Left lobe of liver (tissue), 2 donors: Measurements from ENCODE around the gene SEC16A. TPM values are rescaled to one million over a fixed set of nuclear protein-coding genes. Genes with fewer than 3 reads are reported as not detected.

ENCODE experiments used
- ATAC-seq: fragments of 200-7000 bp; cut with Tn5 transposase; one replicate; pipeline ENCODE4 v1.9.1; 2020; ENCODE audit warnings: mild to moderate bottlenecking, moderate library complexity
- DNase-seq: peaks from one replicate; pipeline ENCODE4 v3.0.0-alpha.2; 2020; ENCODE audit warnings: low spot score
- total RNA-seq: library from RNA; stranded (reverse); gene quantifications from one replicate; pipeline ENCODE4 v1.2.1, GENCODE V29; 2021
- donor health status: DM: no; HTN: no; CAD: no; lungs with moderate emphysema.
- donor health status: DM: no; HTN: yes; CAD: no.

Gene SEC16A
- total RNA-seq, 1 donor from 2014 or later = 71.8 TPM

- DNase-seq (no peak), ATAC-seq (no peak)
These were observed 20.2 kb upstream of the SEC16A start for GRCh38 chr9:136502940-136503550.

DNA sequence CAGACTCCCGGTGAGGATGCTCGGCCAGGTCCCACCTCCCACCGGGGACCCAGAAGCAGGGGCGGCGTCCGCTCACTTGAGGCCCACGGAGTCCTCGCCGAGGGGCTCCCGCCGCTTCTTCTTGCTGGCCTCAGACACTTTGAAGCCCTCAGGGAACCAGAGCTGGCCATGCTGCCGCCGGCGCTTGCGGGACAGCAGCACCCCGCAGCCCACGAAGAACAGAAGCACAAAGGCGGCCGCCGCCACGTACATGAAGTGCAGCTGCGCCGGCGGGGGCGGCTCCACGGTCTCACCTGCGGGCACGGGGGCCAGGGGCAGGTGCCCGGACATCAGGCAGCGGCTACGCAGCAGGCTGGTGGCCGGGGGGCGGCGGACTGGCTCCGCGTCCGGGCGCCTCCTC is 19.4 kb upstream of the SEC16A start:
- DNase-seq (no peak), ATAC-seq (no peak)

- ATAC-seq (no peak), DNase-seq (no peak)
These were observed 18.8 kb upstream of the SEC16A start for GRCh38 chr9:136501686-136502085.

- DNase-seq = no peak
These were observed 17.4 kb upstream of the SEC16A start for GRCh38 chr9:136499935-136500910.

GRCh38 chr9:136499071-136499934 is 16.5 kb upstream of the SEC16A start:
- DNase-seq (no peak), ATAC-seq (no peak)

More at GRCh38 chr9:136499935-136500910, 17.4 kb upstream of the SEC16A start:
- no peak for ATAC-seq

DNA sequence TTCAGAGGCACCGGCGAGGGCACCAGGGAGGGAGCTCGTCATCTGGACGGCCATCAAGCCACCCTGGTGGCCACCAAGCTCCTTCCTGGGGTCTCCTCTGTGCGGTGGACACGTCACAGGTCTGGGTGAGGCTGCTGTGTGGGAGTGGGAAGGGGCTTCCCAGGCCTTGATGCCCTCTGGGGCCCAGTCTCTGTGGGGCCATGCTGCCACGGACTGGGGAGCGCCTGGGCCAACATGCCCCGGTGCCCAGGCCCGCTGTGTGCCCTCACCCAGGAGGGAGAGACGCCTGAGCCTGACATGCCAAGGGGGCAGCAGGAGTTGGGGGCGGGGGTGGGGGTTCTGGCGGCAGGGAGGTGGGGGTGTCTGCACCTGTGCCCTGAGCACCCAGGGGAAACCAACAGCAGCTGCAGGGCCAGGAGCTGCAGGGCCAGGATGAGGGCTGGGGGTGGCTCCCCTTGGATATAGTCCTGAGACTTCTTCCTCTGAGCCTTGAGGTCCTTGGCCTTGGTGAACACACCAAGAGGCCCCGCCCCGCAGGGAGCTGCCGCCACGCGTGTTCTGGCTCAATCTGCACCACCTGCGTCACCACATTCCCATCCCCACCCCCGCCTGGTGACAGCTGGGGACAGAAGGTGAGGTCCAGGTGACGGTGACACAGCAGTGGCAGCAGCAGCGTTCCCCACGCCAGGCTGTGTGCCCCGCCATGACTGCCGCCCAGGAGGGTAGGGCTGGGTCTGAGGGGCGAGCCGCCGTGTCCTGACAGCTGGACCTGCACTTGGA is 15.3 kb upstream of the SEC16A start:
- no peak for ATAC-seq
- DNase-seq = no peak

DNA sequence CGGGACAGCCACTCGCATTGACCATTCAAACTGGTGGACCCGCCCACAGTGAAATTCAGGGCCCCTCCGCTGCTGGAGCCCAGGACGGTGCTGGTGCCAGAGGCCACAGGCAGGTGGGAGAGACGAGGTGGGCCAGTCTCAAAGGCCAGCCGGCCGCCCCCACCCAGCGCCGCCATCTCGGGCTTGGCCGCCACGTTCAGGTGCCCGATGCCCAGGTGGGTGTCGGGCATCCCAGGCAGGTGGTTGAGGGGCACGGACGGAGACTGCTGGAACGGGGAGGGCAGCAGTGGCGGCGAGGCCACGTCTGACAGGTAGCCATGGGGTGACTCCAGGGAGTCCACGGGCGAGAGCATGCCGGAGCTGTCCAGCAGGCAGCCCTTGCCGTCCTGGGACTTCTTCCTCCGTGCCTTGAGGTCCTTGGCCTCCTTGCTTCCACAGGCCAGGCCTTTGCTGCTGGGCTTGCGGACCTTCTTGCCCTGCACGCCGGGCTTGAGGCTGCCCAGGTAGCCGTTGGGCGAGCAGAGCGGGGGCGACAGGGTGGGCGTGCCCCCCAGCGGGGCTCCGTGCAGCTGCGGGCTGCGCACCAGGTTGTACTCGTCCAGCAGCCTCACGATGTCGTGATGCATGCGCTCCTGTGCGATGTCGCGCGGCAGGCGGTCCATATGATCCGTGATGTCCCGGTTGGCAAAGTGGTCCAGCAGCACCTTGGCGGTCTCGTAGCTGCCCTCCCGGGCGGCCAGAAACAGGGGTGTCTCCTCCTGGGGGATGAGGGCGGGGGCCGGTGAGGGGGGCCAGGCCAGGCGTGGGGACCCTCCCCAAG is 14.2 kb upstream of the SEC16A start:
- no peak for DNase-seq
- ATAC-seq = no peak

DNA sequence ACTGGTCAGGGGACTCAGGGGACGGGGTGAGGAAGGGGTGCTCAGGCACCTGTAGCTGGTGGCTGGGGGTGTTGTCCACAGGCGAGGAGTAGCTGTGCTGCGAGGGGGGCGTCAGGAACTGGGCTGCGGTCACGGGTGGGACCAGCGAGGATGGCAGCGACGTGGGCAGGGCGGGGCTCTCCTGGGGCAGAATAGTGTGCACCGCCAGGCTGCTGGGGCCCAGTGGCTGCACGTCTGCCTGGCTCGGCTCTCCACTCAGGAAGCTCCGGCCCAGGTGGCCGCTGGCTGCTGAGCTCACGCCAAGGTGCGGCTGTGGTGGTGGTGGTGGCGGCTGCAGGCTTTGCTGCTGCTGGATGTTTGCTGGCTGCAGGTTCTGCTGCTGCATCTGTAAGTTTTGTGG is 13.3 kb upstream of the SEC16A start:
- DNase-seq = no peak
- ATAC-seq = peak; percentile 7

GRCh38 chr9:136495238-136495800 is 12.5 kb upstream of the SEC16A start:
- ATAC-seq (no peak), DNase-seq (no peak)

DNA sequence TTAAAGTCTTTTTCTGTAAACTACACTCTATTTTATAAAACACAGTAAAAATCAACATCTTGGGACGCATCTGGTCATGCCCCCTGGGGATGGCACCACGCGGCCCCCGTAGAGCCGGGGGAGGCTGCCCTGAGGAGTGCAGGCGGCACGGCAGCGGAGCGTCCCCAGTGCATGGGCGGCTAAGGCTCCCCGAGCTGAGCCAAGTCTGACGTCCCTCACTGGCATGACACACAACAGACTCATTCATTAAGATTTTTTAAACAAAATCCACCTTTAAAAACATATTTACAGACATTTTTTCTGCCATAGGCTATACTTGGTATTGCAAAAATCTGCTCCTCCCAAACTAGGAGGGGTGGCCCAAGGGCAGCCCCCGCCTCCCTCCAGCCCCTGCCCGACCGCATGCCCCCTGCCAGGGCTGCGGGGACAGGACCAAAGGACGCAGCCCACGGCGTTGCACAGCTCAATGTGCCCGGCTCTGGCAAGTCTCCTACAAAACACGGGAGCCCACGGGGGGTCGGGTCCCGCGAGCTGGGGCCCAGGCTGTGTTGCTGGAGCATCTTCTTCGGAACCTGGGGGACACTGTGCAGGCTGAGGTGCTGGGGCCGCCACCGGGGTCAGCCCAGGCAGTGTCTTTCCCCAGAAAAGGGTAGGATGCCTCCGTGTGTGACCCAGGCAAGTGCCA is 11.8 kb upstream of the SEC16A start:
- ATAC-seq = no peak

GRCh38 chr9:136494012-136494411 is 11.2 kb upstream of the SEC16A start:
- DNase-seq (no peak), ATAC-seq (peak; percentile 2)

More for the DNA sequence above, 11.8 kb upstream of the SEC16A start:
- no peak for DNase-seq

DNA sequence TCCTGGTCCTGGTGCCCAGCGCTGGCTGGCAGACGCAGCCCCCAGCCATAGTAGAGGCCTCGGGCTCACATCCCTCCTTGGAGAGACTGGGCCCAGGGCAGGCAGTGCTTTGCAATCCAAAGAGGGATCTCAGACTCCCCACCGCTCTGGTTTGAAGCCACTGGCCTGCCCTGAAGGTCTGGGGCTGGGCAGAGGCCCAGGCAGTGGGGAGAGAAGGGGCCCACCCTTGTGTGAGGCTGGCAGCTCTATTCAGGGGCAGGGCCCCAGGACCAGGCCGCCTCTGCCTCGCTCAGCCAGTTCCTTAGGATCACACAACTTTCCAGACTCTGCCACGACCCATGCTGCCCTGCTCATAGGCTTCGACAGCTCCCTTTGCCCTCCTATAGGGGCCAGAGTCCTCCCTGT is 10.7 kb upstream of the SEC16A start:
- ATAC-seq (peak; percentile 8), DNase-seq (no peak)

DNA sequence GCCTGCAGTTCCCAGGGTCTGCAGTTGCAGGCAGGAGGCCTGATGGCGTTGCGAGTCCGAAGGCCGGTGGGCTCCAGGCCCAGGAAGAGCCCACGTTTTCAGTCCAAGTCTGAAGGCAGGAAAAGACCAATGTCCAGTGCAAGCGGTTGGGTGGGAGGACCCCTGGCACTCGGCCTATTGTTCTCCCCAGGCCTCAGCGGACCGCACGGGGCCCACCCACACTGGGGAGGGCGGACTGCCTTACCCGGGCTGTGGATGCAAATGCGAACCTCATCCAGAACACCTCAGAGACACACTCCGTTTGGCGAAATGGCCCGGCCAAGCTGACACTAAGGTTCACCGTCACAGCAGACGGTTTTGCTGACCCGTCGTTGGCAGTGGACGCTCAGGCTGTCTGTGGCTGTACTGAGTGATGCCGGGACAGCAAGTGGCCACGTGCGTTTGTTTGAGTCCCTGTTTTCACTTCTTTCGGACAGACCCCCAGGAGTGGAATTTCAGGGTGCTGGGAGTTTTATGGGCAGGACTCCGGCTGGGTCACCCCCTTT is 10.2 kb upstream of the SEC16A start:
- DNase-seq (no peak), ATAC-seq (peak; percentile 36)

GRCh38 chr9:136489731-136490130 is 6.9 kb upstream of the SEC16A start:
- ATAC-seq = no peak

GRCh38 chr9:136488247-136489214 is 5.7 kb upstream of the SEC16A start:
- DNase-seq (peak; percentile 87), ATAC-seq (peak; percentile 62)

More at GRCh38 chr9:136489731-136490130, 6.9 kb upstream of the SEC16A start:
- peak; percentile 47 for DNase-seq

DNA sequence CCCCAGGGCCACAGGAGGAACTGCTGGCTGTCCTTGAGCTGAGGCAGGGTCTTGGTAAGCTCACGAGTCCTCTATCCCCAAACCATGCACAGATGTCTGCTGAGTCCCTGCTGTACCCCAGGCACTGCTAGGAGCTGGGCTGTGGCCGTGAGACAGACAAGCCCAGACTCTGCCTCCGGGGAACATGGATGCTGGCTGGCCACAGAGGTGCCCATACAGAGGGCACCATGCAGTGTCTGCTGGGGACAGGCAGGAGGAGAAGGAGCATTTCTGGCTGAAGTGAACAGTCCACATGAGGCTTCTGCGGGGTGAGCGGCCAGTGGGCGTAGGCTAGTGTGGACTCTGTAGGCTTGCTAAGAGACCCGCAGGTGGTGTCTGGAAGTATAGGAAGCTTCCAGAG is 4.8 kb upstream of the SEC16A start:
- DNase-seq = peak; percentile 43
- ATAC-seq = no peak
